Aorta (tissue), 5 donors: ENCODE results near the gene SLIT1. TPM values are rescaled to one million over a fixed set of nuclear protein-coding genes. Genes with fewer than 3 reads are reported as not detected.

ENCODE experiments used
- ATAC-seq: fragments of 200-7000 bp; cut with Tn5 transposase; one replicate; pipeline ENCODE4 v1.9.1; 2022; ENCODE audit warnings: moderate library complexity; ENCODE audit not compliant: low FRiP score
- DNase-seq, 2 donors: peaks; one replicate each; pipeline ENCODE4 v3.0.0-alpha.2; 2020
- H3K27ac ChIP-seq, 2 donors: one replicate each; pipeline ENCODE4 v1.5.1; 2013; ENCODE audit warnings: low read length in 2 of 2, mild to moderate bottlenecking in 2 of 2, moderate library complexity in 2 of 2, control low read depth in 1 of 2, inconsistent platforms in 1 of 2, low read depth in 1 of 2
- H3K27me3 ChIP-seq, 2 donors: one replicate each; pipeline ENCODE4 v1.6.1; 2013; ENCODE audit warnings: control low read depth in 1 of 2, low read length in 1 of 2, mild to moderate bottlenecking in 1 of 2, moderate library complexity in 1 of 2; ENCODE audit not compliant: insufficient read depth in 2 of 2, control insufficient read depth in 1 of 2
- H3K36me3 ChIP-seq, 2 donors: one replicate each; pipeline ENCODE4 v1.6.1; 2013; ENCODE audit warnings: control low read depth in 1 of 2, low read length in 1 of 2, mild to moderate bottlenecking in 1 of 2; ENCODE audit not compliant: insufficient read depth in 2 of 2, control insufficient read depth in 1 of 2
- H3K4me1 ChIP-seq, 2 donors: one replicate each; pipeline ENCODE4 v1.6.1; 2013; ENCODE audit warnings: low read length in 2 of 2, control low read depth in 1 of 2, mild to moderate bottlenecking in 1 of 2, moderate library complexity in 1 of 2; ENCODE audit not compliant: insufficient read depth in 2 of 2, control insufficient read depth in 1 of 2
- H3K4me3 ChIP-seq, 2 donors: one replicate each; pipeline ENCODE4 v1.5.1; 2013; ENCODE audit warnings: low read length in 2 of 2, control low read depth in 1 of 2, mild to moderate bottlenecking in 1 of 2
- H3K9me3 ChIP-seq: one replicate; pipeline ENCODE4 v1.6.1; 2013; ENCODE audit warnings: mild to moderate bottlenecking, low read length; ENCODE audit not compliant: control insufficient read depth
- WGBS, 2 donors: extraction: QIAGEN DNeasy Blood & Tissue Kit; methylation state at CpG; one replicate each; pipeline ENCODE4 v1.1.7; 2013; 5-methylcytosine and 5-hydroxymethylcytosine counted together
- intact Hi-C, 2 donors: fragments of 100-400 bp; cut with DNase I; formaldehyde crosslinking; loops; one replicate each; pipeline versions ENCODE4 v1.14.2 to v1.15.0; 2022
- polyA plus RNA-seq, 2 donors: library from polyadenylated mRNA; stranded (reverse); fragments of 200-250 nt; gene quantifications; one replicate each; pipeline ENCODE4 v1.2.3, GENCODE V29; 2013
- total RNA-seq, 2 donors: library from RNA; stranded (reverse); fragmentation: NEBNext Ultra II Directional; extraction: Animal tissue kit (Norgen Biotek cat#: 25700); gene quantifications; one replicate each; pipeline ENCODE4 v1.2.1, GENCODE V29; 2021
- donor health status: healthy with polysubstance abuse.
- donor health status: Bipolar disorder and iron deficiency.
- donor health status: DM: no; HTN: no; CAD: no.
- donor health status: DM: no; HTN: no; CAD: no.
- donor health status: DM: yes; HTN: yes; CAD: no.

SLIT1 gene
- total and polyA plus RNA-seq, 4 donors, result 0.13 to 0.42 (median 0.22) TPM

- 64 to 73% methylated on average over 9 of the region's 9 CpGs for WGBS, 2 donors
Observed at GRCh38 chr10:97025613-97026242, 160.0 kb downstream of the SLIT1 start.

GRCh38 chr10:97024168-97025073 is 161.3 kb downstream of the SLIT1 start:
- DNase-seq, result peak in 1 of 2 donors; percentile 56
- H3K27me3 ChIP-seq, result no peaks in the 10 kb centered on the region
- ATAC-seq, result peak; percentile 5
- H3K27ac ChIP-seq, result peak overlapping the region in 1 of 2 donors; percentile 79
- H3K9me3 ChIP-seq, result no peaks in the 10 kb centered on the region
- intact Hi-C loops, result loop anchor here (2.0 to 10.0 kb wide), 5 partner anchors 110 to 630 kb away; partner anchors contain the start of gene LCOR (in 2 of the 2)
- H3K4me1 ChIP-seq, result no peaks in the 10 kb centered on the region
- H3K4me3 ChIP-seq, result no peak overlapping the region
- H3K36me3 ChIP-seq, result no peaks in the 10 kb centered on the region
- 10 to 21% methylated on average over 13 of the region's 13 CpGs for WGBS, 2 donors

More at GRCh38 chr10:97025613-97026242, 160.0 kb downstream of the SLIT1 start:
- Histone ChIP-seq H3K4me3 (no peak overlapping the region), H3K27ac (peak overlapping the region in 1 of 2 donors; percentile 69), H3K4me1 (no peaks in the 10 kb centered on the region), H3K9me3 (no peaks in the 10 kb centered on the region), H3K36me3 (no peaks in the 10 kb centered on the region), H3K27me3 (no peaks in the 10 kb centered on the region)
- peak; percentile 53 for ATAC-seq
- peak; percentile 55 to 73 for DNase-seq
- intact Hi-C loops, result loop anchor here (2.0 to 10.0 kb wide), 4 partner anchors 111 to 631 kb away; partner anchors contain the start of gene LCOR (in 2 of the 2)

- H3K27ac ChIP-seq, result peak overlapping the region; percentile 34 to 79
- intact Hi-C loops, result loop anchor here (2.0 to 10.0 kb wide), 5 partner anchors 109 to 629 kb away; partner anchors contain the start of gene LCOR (in 2 of the 2)
- WGBS, 2 donors, result 40 to 45% methylated on average over 14 of the region's 14 CpGs
- H3K4me1 ChIP-seq, result no peaks in the 10 kb centered on the region
- H3K36me3 ChIP-seq, result no peaks in the 10 kb centered on the region
- DNase-seq (peak in 1 of 2 donors; percentile 49), ATAC-seq (no peak)
- H3K9me3 ChIP-seq, result no peaks in the 10 kb centered on the region
- no peaks in the 10 kb centered on the region for H3K27me3 ChIP-seq
- no peak overlapping the region for H3K4me3 ChIP-seq
Observed at GRCh38 chr10:97023401-97024167, 162.2 kb downstream of the SLIT1 start.

GRCh38 chr10:97022616-97023015 is 163.1 kb downstream of the SLIT1 start:
- WGBS, 2 donors, result 97 to 98% methylated on average over 7 of the region's 7 CpGs
- no peaks in the 10 kb centered on the region for H3K4me1 ChIP-seq
- no peak for DNase-seq

GRCh38 chr10:97020452-97021400 is 165.0 kb downstream of the SLIT1 start:
- peak; percentile 30 for ATAC-seq
- WGBS, 2 donors, result 18 to 20% methylated on average over 25 of the region's 25 CpGs
- H3K27me3 ChIP-seq, result no peaks in the 10 kb centered on the region
- no peak overlapping the region for H3K4me3 ChIP-seq
- no peaks in the 10 kb centered on the region for H3K4me1 ChIP-seq
- H3K27ac ChIP-seq, result peak overlapping the region; percentile 29 to 64
- H3K9me3 ChIP-seq, result no peaks in the 10 kb centered on the region
- DNase-seq, result peak; percentile 60 to 73
- intact Hi-C loops, result loop anchor here (5.0 to 10.0 kb wide), 4 partner anchors 106 to 626 kb away; partner anchors contain the start of gene LCOR (in 1 of the 2)
- no peaks in the 10 kb centered on the region for H3K36me3 ChIP-seq

More at GRCh38 chr10:97022616-97023015, 163.1 kb downstream of the SLIT1 start:
- ATAC-seq, result no peak
- Histone ChIP-seq H3K27me3 (no peaks in the 10 kb centered on the region), H3K36me3 (no peaks in the 10 kb centered on the region), H3K4me3 (no peak overlapping the region), H3K27ac (no peak overlapping the region), H3K9me3 (no peaks in the 10 kb centered on the region)
- intact Hi-C loops, result loop anchor here (5.0 to 10.0 kb wide), 4 partner anchors 108 to 628 kb away; partner anchors contain the start of gene LCOR (in 1 of the 2)

- H3K9me3 ChIP-seq, result no peaks in the 10 kb centered on the region
- no peaks in the 10 kb centered on the region for H3K4me1 ChIP-seq
- no peak overlapping the region for H3K4me3 ChIP-seq
- intact Hi-C loops, result no loop called here
- H3K27me3 ChIP-seq, result no peaks in the 10 kb centered on the region
- ATAC-seq, result no peak
- H3K36me3 ChIP-seq, result no peaks in the 10 kb centered on the region
- peak in 1 of 2 donors; percentile 28 for DNase-seq
- H3K27ac ChIP-seq, result no peak overlapping the region
- 95 to 98% methylated on average over 12 of the region's 12 CpGs for WGBS, 2 donors
Observed at GRCh38 chr10:97019213-97019844, 166.4 kb downstream of the SLIT1 start.
